Spleen (tissue), 11 donors: ENCODE measurements around the gene GCSAM. TPM values are rescaled to one million over a fixed set of nuclear protein-coding genes. Genes with fewer than 3 reads are reported as not detected.

ENCODE experiments used
- DNase-seq: peaks from one replicate; pipeline ENCODE4 v3.0.0-alpha.2; 2020
- H3K27ac ChIP-seq, 8 donors: fragments of 200-600 bp; sonication (generic) in 7 of 8; 1 replicate in 4 of 8; 2 replicates in 4 of 8; pipeline versions ENCODE4 v1.5.0 to v1.8.0; 2016 to 2021; ENCODE audit warnings: inconsistent platforms in 4 of 8, mild to moderate bottlenecking in 4 of 8, moderate library complexity in 1 of 8
- H3K27me3 ChIP-seq, 7 donors: fragments of 200-600 bp; sonication (generic) in 6 of 7; replicated peaks in 1 of 7; 1 replicate in 4 of 7; 2 replicates in 3 of 7; pipeline versions ENCODE4 v1.5.0 to v1.8.0; 2016 to 2021; ENCODE audit warnings: inconsistent platforms in 3 of 7, mild to moderate bottlenecking in 1 of 7
- H3K36me3 ChIP-seq, 6 donors: fragments of 200-600 bp; sonication (generic) in 5 of 6; 1 replicate in 4 of 6; 2 replicates in 2 of 6; pipeline versions ENCODE4 v1.5.0 to v1.8.0; 2016 to 2021; ENCODE audit warnings: inconsistent platforms in 2 of 6
- H3K4me1 ChIP-seq, 6 donors: fragments of 200-600 bp; sonication (generic) in 5 of 6; 1 replicate in 3 of 6; 2 replicates in 3 of 6; pipeline versions ENCODE4 v1.5.0 to v1.8.0; 2016 to 2021; ENCODE audit warnings: inconsistent platforms in 3 of 6
- H3K4me3 ChIP-seq, 8 donors: fragments of 200-600 bp; sonication (generic) in 7 of 8; 1 replicate in 4 of 8; 2 replicates in 4 of 8; pipeline versions ENCODE4 v1.5.0 to v1.8.0; 2016 to 2021; ENCODE audit warnings: inconsistent platforms in 4 of 8, mild to moderate bottlenecking in 4 of 8, moderate library complexity in 2 of 8
- H3K9me3 ChIP-seq, 8 donors: fragments of 200-600 bp; sonication (generic) in 7 of 8; 1 replicate in 4 of 8; 2 replicates in 4 of 8; pipeline versions ENCODE4 v1.5.0 to v1.8.0; 2016 to 2021; ENCODE audit warnings: inconsistent platforms in 4 of 8
- POLR2A ChIP-seq, 3 donors: fragments of 450-650 bp; IDR thresholded peaks; one replicate each; pipeline ENCODE4 v1.5.1; 2017; ENCODE audit warnings: antibody characterized with exemption in 3 of 3, mild to moderate bottlenecking in 1 of 3
- POLR2AphosphoS5 ChIP-seq, 3 donors: sonication (generic); formaldehyde crosslinking; IDR thresholded peaks; one replicate each; pipeline ENCODE4 v1.5.1; 2017; ENCODE audit warnings: antibody characterized with exemption in 3 of 3
- WGBS, 5 donors: extraction: QIAGEN DNeasy Blood & Tissue Kit in 3 of 5; methylation state at CpG; one replicate each; pipeline versions ENCODE4 v1.1.5 to v1.1.7; 2013 to 2018; 5-methylcytosine and 5-hydroxymethylcytosine counted together
- intact Hi-C: fragments of 100-400 bp; cut with DNase I; formaldehyde crosslinking; loops from one replicate; pipeline ENCODE4 v1.15.0; 2023; ENCODE audit warnings: low total_unique reads
- polyA plus RNA-seq, 3 donors: library from polyadenylated mRNA; stranded (reverse); fragments of 200-250 nt; gene quantifications; one replicate each; pipeline ENCODE4 v1.2.1, GENCODE V29; 2013
- total RNA-seq, 7 donors: library from RNA; depleted of rRNA in 3 of 7; stranded (reverse); fragments of >200 nt in 3 of 7; fragmentation: NEBNext Ultra II Directional in 4 of 7; extraction: Animal tissue kit (Norgen Biotek cat#: 25700) in 4 of 7; gene quantifications; one replicate each; pipeline versions ENCODE4 v1.1.0 to v1.2.1, GENCODE V29; 2016 to 2021
- TF ChIP-seq, protein P1 (sequence below), 11 experiments: fragments of 200-600 bp in 7 of 11; fragments of 450-650 bp in 4 of 11; sonication (generic) in 4 of 11; IDR thresholded peaks in 8 of 11; conservative IDR thresholded peaks in 3 of 11; 1 replicate in 7 of 11; 2 replicates in 4 of 11; pipeline versions ENCODE4 v1.4.0 to v1.8.0; 2016 to 2021; ENCODE audit warnings: antibody characterized with exemption in 11 of 11, inconsistent platforms in 4 of 11, mild to moderate bottlenecking in 1 of 11
- donor health status: healthy with polysubstance abuse.
- donor health status: DM: no; HTN: no; CAD: no; lungs with moderate emphysema.
- donor health status: DM: no; HTN: no; CAD: no.
- donor health status: Bipolar disorder and iron deficiency.
- donor health status: healthy.
- donor health status: DM: no; HTN: no; CAD: no.
- donor health status: DM: yes; HTN: yes; CAD: no.

GCSAM gene
- total and polyA plus RNA-seq, 10 donors: 2.7 to 20.9 (median 8.9) TPM

DNA sequence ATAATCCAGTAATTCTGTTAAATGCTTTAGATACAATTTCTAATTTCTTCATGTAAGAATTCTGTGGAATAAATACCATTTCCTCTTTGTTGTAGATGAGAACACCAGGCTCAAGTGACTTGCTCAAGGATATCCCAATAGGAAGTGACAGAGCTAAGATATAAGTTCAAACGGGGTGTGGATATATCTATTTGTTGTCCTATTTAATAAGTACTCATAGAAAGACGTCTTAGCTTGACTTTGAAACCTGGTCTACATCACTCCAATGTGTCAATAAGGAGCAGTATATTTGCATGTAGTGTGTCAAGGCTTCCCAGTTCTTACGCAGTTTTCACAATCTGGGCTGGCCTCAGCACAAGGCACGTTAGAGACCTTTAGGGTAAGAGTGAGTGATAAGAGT lies 4.7 kb upstream of the GCSAM start:
- peaks cover 0 to 2% (median 0%) of the 10 kb centered on the region in 8 donors for H3K9me3 ChIP-seq
- no peak overlapping the region for H3K4me3 ChIP-seq
- TF ChIP-seq, protein P1, sequence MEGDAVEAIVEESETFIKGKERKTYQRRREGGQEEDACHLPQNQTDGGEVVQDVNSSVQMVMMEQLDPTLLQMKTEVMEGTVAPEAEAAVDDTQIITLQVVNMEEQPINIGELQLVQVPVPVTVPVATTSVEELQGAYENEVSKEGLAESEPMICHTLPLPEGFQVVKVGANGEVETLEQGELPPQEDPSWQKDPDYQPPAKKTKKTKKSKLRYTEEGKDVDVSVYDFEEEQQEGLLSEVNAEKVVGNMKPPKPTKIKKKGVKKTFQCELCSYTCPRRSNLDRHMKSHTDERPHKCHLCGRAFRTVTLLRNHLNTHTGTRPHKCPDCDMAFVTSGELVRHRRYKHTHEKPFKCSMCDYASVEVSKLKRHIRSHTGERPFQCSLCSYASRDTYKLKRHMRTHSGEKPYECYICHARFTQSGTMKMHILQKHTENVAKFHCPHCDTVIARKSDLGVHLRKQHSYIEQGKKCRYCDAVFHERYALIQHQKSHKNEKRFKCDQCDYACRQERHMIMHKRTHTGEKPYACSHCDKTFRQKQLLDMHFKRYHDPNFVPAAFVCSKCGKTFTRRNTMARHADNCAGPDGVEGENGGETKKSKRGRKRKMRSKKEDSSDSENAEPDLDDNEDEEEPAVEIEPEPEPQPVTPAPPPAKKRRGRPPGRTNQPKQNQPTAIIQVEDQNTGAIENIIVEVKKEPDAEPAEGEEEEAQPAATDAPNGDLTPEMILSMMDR (IDR thresholded peaks at IDR 0.05 in 8 of 11, conservative IDR thresholded peaks at IDR 0.05 in 3 of 11): no peak
- TF ChIP-seq POLR2AphosphoS5 (IDR thresholded peaks at IDR 0.05): no peak
- TF ChIP-seq POLR2A (IDR thresholded peaks at IDR 0.05): no peak
- intact Hi-C loops: no loop called here
- DNase-seq: no peak
- no peaks in the 10 kb centered on the region for H3K36me3 ChIP-seq
- no peaks in the 10 kb centered on the region for H3K27me3 ChIP-seq
- peak overlapping the region in 1 of 8 donors; percentile 3 for H3K27ac ChIP-seq
- peaks cover 0 to 56% (median 20%) of the 10 kb centered on the region in 6 donors for H3K4me1 ChIP-seq
- 40 to 55% (median 47%) methylated on average over 4 of the region's 4 CpGs for WGBS, 5 donors

DNA sequence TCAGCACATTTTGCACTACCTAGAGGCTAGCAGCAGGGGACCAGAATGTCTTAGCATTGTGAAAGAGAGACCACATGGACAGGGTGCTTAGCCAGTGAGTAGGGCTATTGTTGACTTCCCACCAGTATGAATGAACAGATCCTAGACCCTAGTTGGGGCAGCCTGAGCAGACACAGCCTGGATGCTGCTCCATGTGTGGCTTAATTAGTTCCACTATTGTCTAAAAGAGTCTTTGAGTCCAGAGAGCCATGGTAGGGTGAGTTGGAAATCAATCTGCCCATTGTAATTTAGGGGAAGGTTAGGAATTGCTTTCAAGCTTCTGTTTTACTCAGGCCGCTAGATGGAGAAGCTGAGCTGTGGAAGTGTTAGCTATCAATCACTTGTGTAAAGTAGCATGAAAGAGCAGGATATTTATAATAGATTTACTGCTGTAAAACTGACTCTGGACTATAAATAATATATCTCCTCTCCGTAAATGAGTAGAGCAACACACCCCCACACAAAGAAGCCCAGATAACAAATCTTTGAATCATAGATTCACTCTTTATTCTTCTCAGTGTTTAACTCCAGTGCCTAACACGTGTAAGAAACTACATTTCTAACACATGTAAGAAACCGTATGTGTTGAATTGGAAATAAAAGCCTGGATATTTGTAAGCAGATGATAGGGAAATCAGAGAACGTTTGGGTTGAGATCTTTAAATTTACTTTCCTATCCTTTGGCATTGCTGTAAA lies 4.1 kb upstream of the GCSAM start:
- Histone ChIP-seq H3K4me3 (no peak overlapping the region), H3K36me3 (no peaks in the 10 kb centered on the region), H3K4me1 (peaks cover 0 to 63% (median 25%) of the 10 kb centered on the region in 6 donors), H3K27ac (peak overlapping the region in 1 of 8 donors; percentile 3), H3K27me3 (no peaks in the 10 kb centered on the region), H3K9me3 (no peaks in the 10 kb centered on the region)
- intact Hi-C loops: no loop called here
- TF ChIP-seq, protein P1 (IDR thresholded peaks at IDR 0.05 in 8 of 11, conservative IDR thresholded peaks at IDR 0.05 in 3 of 11): peak in 10 of 11 experiments; percentile 13 to 50 (median 34)
- TF ChIP-seq POLR2A (IDR thresholded peaks at IDR 0.05): no peak
- WGBS, 5 donors: 31 to 36% (median 32%) methylated on average over 5 of the region's 5 CpGs
- no peak for DNase-seq

DNA sequence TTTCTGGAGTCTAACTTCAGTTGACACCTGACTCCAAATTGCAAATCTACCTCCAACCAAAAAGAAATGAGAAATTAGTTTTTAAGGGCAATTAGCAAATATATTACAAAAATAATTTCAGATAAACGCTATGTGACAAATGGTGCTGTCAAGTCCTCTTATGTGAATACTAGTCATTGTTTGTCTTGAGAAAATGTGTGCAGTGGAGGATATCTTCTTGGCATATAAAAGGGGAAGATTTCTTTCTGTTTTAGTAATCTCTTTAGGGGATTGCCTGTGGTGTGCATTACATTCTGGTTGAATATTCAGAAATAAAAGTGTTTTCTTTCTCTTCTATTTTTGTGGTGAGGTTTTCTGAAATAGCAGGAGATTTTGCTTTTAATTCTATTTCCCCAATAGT lies 3.0 kb upstream of the GCSAM start:
- Histone ChIP-seq H3K4me1 (peaks cover 0 to 74% (median 25%) of the 10 kb centered on the region in 6 donors), H3K27ac (peak overlapping the region in 1 of 8 donors; percentile 79), H3K27me3 (no peaks in the 10 kb centered on the region), H3K4me3 (no peak overlapping the region), H3K36me3 (no peaks in the 10 kb centered on the region), H3K9me3 (no peaks in the 10 kb centered on the region)
- TF ChIP-seq POLR2AphosphoS5 (IDR thresholded peaks at IDR 0.05) (no peak), POLR2A (IDR thresholded peaks at IDR 0.05) (no peak)
- TF ChIP-seq, protein P1 (IDR thresholded peaks at IDR 0.05 in 8 of 11, conservative IDR thresholded peaks at IDR 0.05 in 3 of 11): no peak
- WGBS, 5 donors: 47 to 84% (median 69%) methylated on average over 1 of the region's 1 CpG
- intact Hi-C loops: no loop called here
- no peak for DNase-seq

DNA sequence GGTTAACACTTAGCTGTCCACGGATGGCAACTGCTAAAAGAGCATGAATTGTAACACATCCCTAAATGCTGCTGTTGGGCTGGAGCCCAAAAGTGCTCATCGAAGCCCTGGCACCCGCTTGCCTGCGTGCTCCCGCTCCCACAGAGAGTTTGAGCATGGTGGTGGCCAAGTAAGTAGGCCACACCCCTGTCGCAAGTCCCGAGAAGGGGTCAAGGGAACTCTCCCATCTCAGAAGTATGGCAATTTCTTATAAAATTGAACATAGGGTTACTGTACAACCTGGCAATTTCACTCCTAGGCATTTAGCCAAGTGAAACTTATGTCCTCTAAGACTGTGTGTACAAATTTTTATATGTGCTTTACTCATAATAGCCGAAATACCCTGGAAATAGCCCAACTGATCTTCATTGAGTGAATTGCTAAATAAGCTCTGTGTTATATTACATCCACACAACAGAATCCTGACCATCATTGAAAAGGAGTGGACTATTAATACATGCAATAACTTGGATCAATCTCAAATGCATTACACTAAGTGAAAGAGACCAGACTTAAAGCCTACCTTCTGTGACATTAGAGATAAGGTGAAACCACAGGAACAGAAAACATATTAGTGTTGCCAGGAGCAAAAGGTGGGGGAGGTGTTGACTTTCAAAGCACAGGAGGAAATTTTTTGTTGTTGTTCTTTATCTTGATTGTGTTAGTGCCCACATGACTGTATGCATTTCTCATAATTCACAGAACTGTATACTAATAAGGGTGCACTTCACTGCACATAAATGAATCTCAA lies 1.5 kb upstream of the GCSAM start:
- intact Hi-C loops: no loop called here
- Histone ChIP-seq H3K27ac (peak overlapping the region in 4 of 8 donors; percentile 13 to 79 (median 49)), H3K4me1 (peaks cover 0 to 89% (median 29%) of the 10 kb centered on the region in 6 donors), H3K9me3 (no peaks in the 10 kb centered on the region), H3K27me3 (no peaks in the 10 kb centered on the region), H3K36me3 (no peaks in the 10 kb centered on the region), H3K4me3 (no peak overlapping the region)
- TF ChIP-seq POLR2A (IDR thresholded peaks at IDR 0.05) (no peak), POLR2AphosphoS5 (IDR thresholded peaks at IDR 0.05) (no peak)
- TF ChIP-seq, protein P1 (IDR thresholded peaks at IDR 0.05 in 8 of 11, conservative IDR thresholded peaks at IDR 0.05 in 3 of 11): no peak
- WGBS, 5 donors: 79 to 92% (median 84%) methylated on average over 5 to 8 of the region's 8 CpGs
- DNase-seq: no peak
